Endometrium (tissue), 2 donors: ENCODE measurements around the gene B3GNT5.

ENCODE experiments used
- FAIRE-seq: peaks from 2 replicates; lab custom pipeline; 2012; peaks lifted over from hg19 to GRCh38; lab: Jason Lieb, UNC
- donor health status: control.
- donor health status: control.

The B3GNT5 gene

DNA sequence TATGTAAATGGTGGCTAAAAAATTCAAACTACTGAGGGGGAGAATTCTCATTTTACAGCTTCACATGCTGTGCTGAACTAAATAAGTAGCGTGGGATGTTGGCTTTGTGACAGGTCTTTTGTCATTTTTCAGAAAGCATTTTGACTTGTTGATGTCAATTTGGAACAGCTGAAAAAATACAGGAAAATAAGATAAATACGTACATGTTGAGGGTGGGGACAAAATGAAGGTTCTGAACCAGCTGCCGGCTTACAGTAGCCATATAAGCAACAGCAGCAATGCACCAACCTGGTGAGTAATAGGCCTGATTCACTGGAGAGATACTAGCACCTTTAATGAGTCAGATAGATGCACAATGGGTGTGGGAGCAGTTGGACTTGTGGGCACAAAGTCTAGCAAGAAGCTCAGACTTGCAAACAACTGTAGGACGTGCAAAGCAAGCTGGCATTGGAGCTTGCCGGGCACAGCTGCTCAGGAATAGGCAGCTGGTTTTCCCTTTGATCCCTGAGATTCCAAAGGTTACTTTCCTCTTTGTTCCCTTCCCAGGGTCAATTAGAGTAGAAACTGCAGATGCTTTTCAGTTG lies 12.9 kb downstream of the B3GNT5 start:
- FAIRE-seq, result no peak

DNA sequence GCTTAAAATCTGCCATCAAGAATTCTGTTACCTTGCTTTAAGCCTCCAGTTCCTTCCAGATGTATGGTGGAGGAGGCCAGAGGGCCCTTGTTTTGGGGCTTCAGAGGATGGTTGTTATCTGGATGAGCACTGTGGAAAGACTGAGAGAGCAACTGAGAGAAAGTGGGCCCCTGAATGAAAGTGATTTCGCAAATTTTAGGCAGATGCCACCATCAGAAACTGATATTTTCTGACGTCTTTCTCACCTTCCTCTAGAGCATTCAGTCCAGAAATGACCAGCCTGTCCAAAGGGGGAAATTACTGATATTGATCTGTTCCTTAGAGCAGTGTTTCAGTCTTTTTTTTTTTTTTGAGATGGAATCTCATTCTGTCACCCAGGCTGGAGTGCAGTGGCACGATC lies 13.4 kb downstream of the B3GNT5 start:
- no peak for FAIRE-seq

DNA sequence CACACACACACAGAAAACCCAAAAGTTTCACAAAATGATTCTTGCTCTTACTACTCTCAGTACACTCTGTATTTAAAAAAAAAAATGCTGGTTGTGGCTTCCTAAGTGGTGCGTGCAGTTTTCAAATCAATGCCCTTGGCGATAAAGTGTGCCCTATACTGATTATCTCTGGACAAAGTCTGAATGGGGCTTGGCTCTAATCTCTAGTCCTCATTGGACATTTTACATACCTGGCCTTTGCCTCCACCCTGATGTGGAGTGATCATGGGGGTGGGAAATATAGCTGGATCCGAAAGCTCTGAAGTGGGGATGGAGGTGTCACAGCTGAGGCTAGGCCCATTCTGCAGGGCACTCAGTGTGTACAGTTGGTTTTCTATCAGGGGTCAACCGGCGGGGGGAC lies 14.1 kb downstream of the B3GNT5 start:
- no peak for FAIRE-seq

DNA sequence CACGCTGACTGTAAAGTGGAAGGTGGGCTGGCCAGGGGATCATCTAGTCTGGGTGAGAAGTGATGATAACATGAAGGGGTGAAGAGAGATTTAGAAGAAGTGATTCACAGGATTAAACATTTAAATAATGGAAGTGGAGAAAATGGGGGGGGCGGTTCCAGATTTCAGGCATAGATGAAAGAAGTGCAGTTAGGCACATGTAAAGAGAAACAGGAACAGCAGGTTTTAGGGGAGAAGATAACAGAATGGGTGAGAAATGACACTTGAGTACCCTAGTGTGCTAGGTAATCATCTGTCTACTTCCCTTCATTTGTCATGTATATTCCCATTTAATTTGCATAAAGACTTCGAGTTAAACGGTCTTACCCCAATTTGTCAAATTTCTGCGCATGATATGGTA lies 15.3 kb downstream of the B3GNT5 start:
- no peak for FAIRE-seq

GRCh38 chr3:183269345-183269744 lies 16.3 kb downstream of the B3GNT5 start:
- no peak for FAIRE-seq

- no peak for FAIRE-seq
Observed at GRCh38 chr3:183270344-183270743, 17.3 kb downstream of the B3GNT5 start.

- FAIRE-seq, result no peak
Observed at GRCh38 chr3:183272142-183272541, 19.1 kb downstream of the B3GNT5 start.

- no peak for FAIRE-seq
Observed at GRCh38 chr3:183272791-183273190, 19.7 kb downstream of the B3GNT5 start.

GRCh38 chr3:183274609-183275008 lies 21.6 kb downstream of the B3GNT5 start:
- no peak for FAIRE-seq

- peak; percentile 75 for FAIRE-seq
Observed at GRCh38 chr3:183275418-183275817, 22.4 kb downstream of the B3GNT5 start.

- FAIRE-seq, result no peak
Observed at GRCh38 chr3:183275937-183276336, 22.9 kb downstream of the B3GNT5 start.

GRCh38 chr3:183277260-183277659 lies 24.2 kb downstream of the B3GNT5 start:
- FAIRE-seq, result no peak

- FAIRE-seq, result no peak
Observed at GRCh38 chr3:183278479-183279088, 25.5 kb downstream of the B3GNT5 start.

GRCh38 chr3:183279371-183279770 lies 26.3 kb downstream of the B3GNT5 start:
- no peak for FAIRE-seq

GRCh38 chr3:183281126-183281797 lies 28.2 kb downstream of the B3GNT5 start:
- no peak for FAIRE-seq

- no peak for FAIRE-seq
Observed at GRCh38 chr3:183283886-183284285, 30.8 kb downstream of the B3GNT5 start.

GRCh38 chr3:183284570-183284969 lies 31.5 kb downstream of the B3GNT5 start:
- no peak for FAIRE-seq

- no peak for FAIRE-seq
Observed at GRCh38 chr3:183285318-183285717, 32.3 kb downstream of the B3GNT5 start.

DNA sequence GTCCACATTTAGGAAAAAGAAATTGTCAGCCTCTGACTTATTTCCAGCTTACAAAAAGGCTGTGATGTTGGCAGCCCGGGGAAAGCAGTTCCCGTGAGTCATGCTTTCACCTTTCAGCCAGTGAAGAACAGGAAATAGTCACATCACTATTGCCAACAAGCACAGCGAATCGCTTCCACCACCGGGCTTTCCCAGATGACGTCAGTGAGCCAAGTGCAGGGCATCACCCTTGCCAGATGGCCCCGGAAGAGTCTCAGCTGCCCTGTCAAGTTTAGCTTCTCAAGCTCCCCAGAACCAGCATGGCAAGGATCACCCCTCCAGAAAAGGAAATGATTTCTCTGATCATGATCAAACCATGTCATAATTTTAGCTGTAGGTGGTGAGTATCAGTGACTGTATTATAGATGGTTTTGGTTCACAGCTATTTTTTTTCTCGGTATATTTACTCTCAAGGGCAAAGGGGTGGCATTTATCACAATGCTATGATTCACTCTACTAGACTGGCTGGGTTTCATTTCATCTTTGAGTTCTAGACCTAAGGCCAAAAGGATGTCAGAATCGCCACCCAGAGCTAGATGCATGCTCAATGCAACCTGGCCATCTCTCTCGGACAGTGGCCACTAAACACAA lies 32.9 kb downstream of the B3GNT5 start:
- no peak for FAIRE-seq

- no peak for FAIRE-seq
Observed at GRCh38 chr3:183287301-183287971, 34.4 kb downstream of the B3GNT5 start.

DNA sequence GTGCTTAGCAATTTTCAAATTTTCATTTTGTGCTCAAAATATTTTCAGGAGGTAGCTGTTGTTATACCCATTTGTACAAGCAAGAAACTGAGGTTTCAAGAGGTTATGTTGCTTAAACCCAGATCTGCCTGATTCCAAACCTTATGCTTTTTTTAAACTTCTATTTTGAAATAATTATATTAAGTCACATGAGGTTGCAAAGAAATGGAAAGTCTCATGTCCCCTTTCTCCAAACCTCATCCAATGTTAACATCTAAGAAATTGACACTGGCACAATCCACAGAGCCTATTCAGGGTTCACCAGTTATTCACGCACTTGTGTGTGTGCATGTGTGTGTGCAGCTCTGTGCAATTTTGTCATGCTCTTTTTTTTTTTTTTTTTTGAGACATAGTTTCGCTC lies 35.1 kb downstream of the B3GNT5 start:
- no peak for FAIRE-seq

GRCh38 chr3:183290216-183290615 lies 37.2 kb downstream of the B3GNT5 start:
- FAIRE-seq, result no peak
